Hepatocyte (in vitro differentiated cells): Measurements from ENCODE around the gene INPP4B. TPM values are rescaled to one million over a fixed set of nuclear protein-coding genes. Genes with fewer than 3 reads are reported as not detected.

Experiments
- DNase-seq: peaks from one replicate; pipeline ENCODE4 v3.0.0-alpha.2; 2016; ENCODE audit warnings: low spot score
- H2AFZ ChIP-seq: fragments of 200-600 bp; sonication (generic); 2 replicates; pipeline ENCODE4 v1.6.0; 2016; ENCODE audit warnings: antibody characterized with exemption, mild to moderate bottlenecking
- H3K27ac ChIP-seq: fragments of 200-600 bp; sonication (generic); 2 replicates; pipeline ENCODE4 v1.5.1; 2016; ENCODE audit warnings: mild to moderate bottlenecking
- H3K27me3 ChIP-seq: fragments of 200-600 bp; sonication (generic); 2 replicates; pipeline ENCODE4 v1.6.1; 2016
- H3K36me3 ChIP-seq: fragments of 200-600 bp; sonication (generic); replicated peaks from 2 replicates; pipeline ENCODE4 v1.5.1; 2016; ENCODE audit warnings: low read depth; ENCODE audit not compliant: insufficient read depth
- H3K4me1 ChIP-seq: fragments of 200-600 bp; sonication (generic); 2 replicates; pipeline ENCODE4 v1.5.1; 2016; ENCODE audit warnings: mild to moderate bottlenecking, moderate library complexity; ENCODE audit not compliant: insufficient read depth
- H3K4me2 ChIP-seq: fragments of 200-600 bp; sonication (generic); 2 replicates; pipeline ENCODE4 v1.6.0; 2016
- H3K4me3 ChIP-seq: fragments of 200-600 bp; sonication (generic); 2 replicates; pipeline ENCODE4 v1.5.1; 2016; ENCODE audit warnings: mild to moderate bottlenecking
- H3K79me2 ChIP-seq: fragments of 200-600 bp; sonication (generic); 2 replicates; pipeline ENCODE4 v1.6.0; 2017; ENCODE audit warnings: mild to moderate bottlenecking
- H3K9me2 ChIP-seq: fragments of 200-600 bp; sonication (generic); replicated peaks from 2 replicates; pipeline ENCODE4 v1.6.0; 2017; ENCODE audit warnings: mild to moderate bottlenecking; ENCODE audit not compliant: insufficient read depth
- H3K9me3 ChIP-seq: fragments of 200-600 bp; sonication (generic); 2 replicates; pipeline ENCODE4 v1.5.1; 2016; ENCODE audit warnings: low read depth, mild to moderate bottlenecking
- H4K20me1 ChIP-seq: fragments of 200-600 bp; sonication (generic); 2 replicates; pipeline ENCODE4 v1.6.0; 2016; ENCODE audit warnings: mild to moderate bottlenecking; ENCODE audit not compliant: insufficient read depth, poor library complexity, severe bottlenecking
- EZH2 ChIP-seq: fragments of 200-600 bp; sonication (generic); IDR thresholded peaks from 2 replicates; pipeline ENCODE4 v1.6.1; 2016; ENCODE audit warnings: antibody characterized with exemption, mild to moderate bottlenecking, borderline replicate concordance
- EZH2phosphoT487 ChIP-seq: fragments of 200-600 bp; sonication (generic); IDR thresholded peaks from one replicate; pipeline ENCODE4 v1.6.1; 2018; ENCODE audit warnings: antibody characterized with exemption, mild to moderate bottlenecking, low read depth, moderate library complexity; ENCODE audit not compliant: unreplicated experiment, severe bottlenecking
- WGBS: methylation state at CpG from one replicate; pipeline ENCODE4 v1.1.6; 2016; ENCODE audit warnings: low lambda C conversion rate; ENCODE audit errors: missing lambda C conversion rate; 5-methylcytosine and 5-hydroxymethylcytosine counted together
- polyA plus RNA-seq: library from polyadenylated mRNA; unstranded; fragments of >200 nt; fragmentation: Nextera tagmentation; extraction: Ambion mirVana; gene quantifications from 2 replicates; pipeline ENCODE4 v1.2.1, GENCODE V29; 2016
- total RNA-seq: library from RNA; depleted of rRNA; stranded (reverse); fragments of >200 nt; gene quantifications from 2 replicates; pipeline ENCODE4 v1.2.3, GENCODE V29; 2014
- TF ChIP-seq, protein P1 (sequence below): fragments of 200-600 bp; sonication (generic); IDR thresholded peaks from 2 replicates; pipeline ENCODE4 v1.5.1; 2016; ENCODE audit warnings: antibody characterized with exemption, mild to moderate bottlenecking; ENCODE audit not compliant: poor library complexity

The INPP4B gene
- total and polyA plus RNA-seq, 2 experiments from 2014 or later = 4.2 to 7.1 TPM

DNA sequence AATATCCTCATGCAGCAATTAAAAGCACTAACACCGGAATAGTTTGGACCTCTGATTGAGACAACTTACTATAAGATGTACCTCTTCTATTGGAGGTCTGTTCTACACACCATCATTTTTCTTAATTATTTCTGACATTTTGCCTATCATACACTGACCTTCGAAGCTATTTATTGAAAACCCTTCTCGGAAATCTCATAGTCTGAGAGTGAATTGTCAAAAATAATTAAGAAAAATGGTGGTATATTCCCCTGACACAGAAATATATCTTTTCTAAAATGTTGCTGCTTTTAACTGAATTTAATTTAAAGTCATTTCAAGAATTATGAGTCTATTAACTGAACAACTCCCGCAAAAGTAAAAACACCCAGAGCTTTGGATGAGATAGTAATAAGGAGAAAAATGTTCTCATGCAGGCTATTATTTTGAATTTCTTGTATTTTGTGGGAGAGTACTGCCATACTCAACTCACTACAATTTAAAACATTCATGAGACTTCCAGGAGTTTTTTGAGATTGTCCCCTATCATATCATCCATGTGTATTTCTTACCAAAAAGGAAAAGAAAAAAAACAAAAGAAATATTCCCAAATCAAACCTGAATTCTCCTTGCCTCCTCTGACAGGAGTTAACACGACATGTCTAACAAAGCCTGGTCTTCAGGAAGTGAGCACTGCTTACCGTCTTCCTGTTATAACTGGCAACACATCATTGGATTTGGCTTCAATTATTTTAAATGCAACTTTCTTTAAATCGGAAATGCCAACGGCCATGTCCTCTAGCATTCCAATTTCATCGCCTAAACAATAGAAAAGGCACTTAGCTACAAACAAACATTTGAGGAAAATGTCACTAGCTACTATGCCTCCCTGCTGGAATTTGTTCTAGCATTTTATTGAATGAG, 724.4 kb downstream of the INPP4B start:
- Histone ChIP-seq H2AFZ (no peak overlapping the region), H3K4me2 (no peak overlapping the region), H3K4me3 (no peak overlapping the region), H3K36me3 (no peaks in the 10 kb centered on the region), H3K4me1 (no peaks in the 10 kb centered on the region), H3K27ac (no peak overlapping the region), H3K9me2 (no peaks in the 10 kb centered on the region), H3K9me3 (no peaks in the 10 kb centered on the region), H4K20me1 (no peaks in the 10 kb centered on the region), H3K79me2 (no peaks in the 10 kb centered on the region), H3K27me3 (no peaks in the 10 kb centered on the region)
- DNase-seq = no peak
- TF ChIP-seq EZH2phosphoT487 (no peak), EZH2 (no peak)
- TF ChIP-seq, protein P1, sequence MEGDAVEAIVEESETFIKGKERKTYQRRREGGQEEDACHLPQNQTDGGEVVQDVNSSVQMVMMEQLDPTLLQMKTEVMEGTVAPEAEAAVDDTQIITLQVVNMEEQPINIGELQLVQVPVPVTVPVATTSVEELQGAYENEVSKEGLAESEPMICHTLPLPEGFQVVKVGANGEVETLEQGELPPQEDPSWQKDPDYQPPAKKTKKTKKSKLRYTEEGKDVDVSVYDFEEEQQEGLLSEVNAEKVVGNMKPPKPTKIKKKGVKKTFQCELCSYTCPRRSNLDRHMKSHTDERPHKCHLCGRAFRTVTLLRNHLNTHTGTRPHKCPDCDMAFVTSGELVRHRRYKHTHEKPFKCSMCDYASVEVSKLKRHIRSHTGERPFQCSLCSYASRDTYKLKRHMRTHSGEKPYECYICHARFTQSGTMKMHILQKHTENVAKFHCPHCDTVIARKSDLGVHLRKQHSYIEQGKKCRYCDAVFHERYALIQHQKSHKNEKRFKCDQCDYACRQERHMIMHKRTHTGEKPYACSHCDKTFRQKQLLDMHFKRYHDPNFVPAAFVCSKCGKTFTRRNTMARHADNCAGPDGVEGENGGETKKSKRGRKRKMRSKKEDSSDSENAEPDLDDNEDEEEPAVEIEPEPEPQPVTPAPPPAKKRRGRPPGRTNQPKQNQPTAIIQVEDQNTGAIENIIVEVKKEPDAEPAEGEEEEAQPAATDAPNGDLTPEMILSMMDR = no peak
- 86% methylated on average over 9 of the region's 9 CpGs for WGBS

DNA sequence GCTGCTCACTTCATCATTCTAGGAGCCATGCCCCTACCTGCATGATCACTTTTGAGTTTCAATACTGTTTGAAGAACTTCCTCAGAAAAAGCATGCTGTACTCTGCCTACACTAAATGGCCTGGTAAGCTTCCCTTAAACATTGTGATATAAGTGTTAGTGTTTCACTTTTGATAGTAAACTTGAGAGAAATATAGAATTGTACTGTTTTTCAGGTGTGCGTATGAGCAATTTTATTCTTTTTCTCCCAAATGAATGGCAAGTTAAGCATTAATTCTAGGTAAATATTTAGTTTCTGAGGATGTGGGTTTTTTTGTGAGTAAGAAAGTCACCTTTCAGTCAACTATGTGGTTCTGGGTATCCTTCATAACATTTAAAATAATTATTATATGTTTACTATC, 725.2 kb downstream of the INPP4B start:
- Histone ChIP-seq H3K36me3 (no peaks in the 10 kb centered on the region), H3K9me2 (no peaks in the 10 kb centered on the region), H3K4me2 (no peak overlapping the region), H3K27me3 (no peaks in the 10 kb centered on the region), H3K4me1 (no peaks in the 10 kb centered on the region), H3K27ac (no peak overlapping the region), H4K20me1 (no peaks in the 10 kb centered on the region), H2AFZ (no peak overlapping the region), H3K4me3 (no peak overlapping the region), H3K9me3 (no peaks in the 10 kb centered on the region), H3K79me2 (no peaks in the 10 kb centered on the region)
- no peak for TF ChIP-seq EZH2phosphoT487
- no peak for TF ChIP-seq EZH2
- TF ChIP-seq, protein P1 = no peak
- no peak for DNase-seq
- 96% methylated on average over 1 of the region's 1 CpG for WGBS

DNA sequence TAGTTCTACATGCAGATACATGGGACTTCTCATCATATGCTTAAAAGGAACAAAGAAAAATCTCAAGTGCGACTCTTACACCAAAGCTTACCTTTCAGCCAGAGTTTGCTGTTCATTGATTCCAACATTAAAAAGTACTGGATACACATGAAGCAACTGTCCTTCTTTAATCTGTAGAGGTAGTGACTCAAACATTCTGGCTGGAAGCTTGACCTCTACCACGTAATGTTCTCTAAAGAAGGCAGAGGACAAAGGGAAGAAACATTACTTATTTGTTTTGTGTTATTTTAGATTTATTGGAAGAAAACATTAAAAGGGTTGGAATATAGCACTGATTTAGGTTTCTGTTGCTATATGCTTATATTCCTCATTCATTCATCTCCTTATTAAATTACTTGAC, 733.6 kb downstream of the INPP4B start:
- DNase-seq = no peak
- no peak overlapping the region for H2AFZ ChIP-seq
- no peak overlapping the region for H3K4me3 ChIP-seq
- H3K36me3 ChIP-seq = no peaks in the 10 kb centered on the region
- no peaks in the 10 kb centered on the region for H3K4me1 ChIP-seq
- no peaks in the 10 kb centered on the region for H3K79me2 ChIP-seq
- TF ChIP-seq, protein P1 = no peak
- TF ChIP-seq EZH2phosphoT487 = no peak
- H4K20me1 ChIP-seq = no peaks in the 10 kb centered on the region
- H3K4me2 ChIP-seq = no peak overlapping the region
- H3K27me3 ChIP-seq = no peaks in the 10 kb centered on the region
- no peak overlapping the region for H3K27ac ChIP-seq
- whole genome bisulfite sequencing = 95% methylated on average over 2 of the region's 2 CpGs
- no peaks in the 10 kb centered on the region for H3K9me2 ChIP-seq
- no peaks in the 10 kb centered on the region for H3K9me3 ChIP-seq
